Stimulated activated CD8-positive, alpha-beta memory T cell treated with anti-CD3 and anti-CD28 coated beads, Interleukin-4, amount 100 ng/mL, for 48 hours (primary cell): ENCODE data around the gene DYNLRB1.

Source experiments
- DNase-seq: peaks from one replicate; pipeline ENCODE4 v3.0.0-alpha.2; 2020

DYNLRB1 gene

DNA sequence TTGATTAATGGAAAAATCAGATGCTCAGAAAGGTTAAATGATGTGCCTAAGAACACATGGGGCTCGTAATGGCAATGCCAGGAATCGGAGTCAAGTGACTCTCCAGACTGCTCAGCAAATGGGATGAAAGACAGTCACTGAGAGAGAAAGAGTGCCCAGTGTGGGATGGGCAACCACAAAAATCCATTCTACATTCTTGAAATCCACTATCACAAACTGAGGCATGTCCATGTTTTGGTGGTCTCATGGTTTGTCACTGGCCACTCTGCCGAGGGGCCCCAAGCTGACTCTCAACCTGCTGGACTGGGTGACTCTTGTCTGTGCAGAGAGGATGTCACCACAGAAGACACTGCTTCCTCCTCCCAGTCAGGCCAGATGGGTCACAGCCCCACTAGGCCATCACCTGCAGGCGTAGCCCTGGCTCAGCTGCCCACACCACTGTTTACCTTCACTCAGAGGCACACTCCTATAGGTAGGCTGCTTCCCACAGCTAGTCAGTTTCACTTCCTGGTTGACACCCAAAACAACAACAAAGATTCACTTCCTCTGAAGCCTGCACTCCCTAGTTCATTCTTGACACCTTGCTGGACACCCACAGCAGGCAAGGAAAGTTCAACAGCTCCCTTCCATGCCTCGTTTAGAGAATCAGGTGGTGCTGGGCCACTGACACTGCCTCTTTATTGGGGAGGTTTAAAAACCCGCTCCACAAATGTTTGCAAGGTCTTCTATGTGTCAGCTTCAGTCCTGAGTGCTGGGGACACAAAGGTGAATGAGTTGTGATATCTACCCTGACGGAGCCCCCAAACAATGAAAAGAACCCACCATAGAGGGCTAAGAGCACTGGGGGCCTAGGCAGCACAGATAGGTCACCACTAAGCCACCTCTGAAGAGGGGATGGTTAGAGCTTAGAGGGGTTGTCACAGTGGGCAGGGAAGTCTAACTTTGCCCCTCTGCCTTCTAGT is 64.0 kb downstream of the DYNLRB1 start:
- DNase-seq = no peak

DNA sequence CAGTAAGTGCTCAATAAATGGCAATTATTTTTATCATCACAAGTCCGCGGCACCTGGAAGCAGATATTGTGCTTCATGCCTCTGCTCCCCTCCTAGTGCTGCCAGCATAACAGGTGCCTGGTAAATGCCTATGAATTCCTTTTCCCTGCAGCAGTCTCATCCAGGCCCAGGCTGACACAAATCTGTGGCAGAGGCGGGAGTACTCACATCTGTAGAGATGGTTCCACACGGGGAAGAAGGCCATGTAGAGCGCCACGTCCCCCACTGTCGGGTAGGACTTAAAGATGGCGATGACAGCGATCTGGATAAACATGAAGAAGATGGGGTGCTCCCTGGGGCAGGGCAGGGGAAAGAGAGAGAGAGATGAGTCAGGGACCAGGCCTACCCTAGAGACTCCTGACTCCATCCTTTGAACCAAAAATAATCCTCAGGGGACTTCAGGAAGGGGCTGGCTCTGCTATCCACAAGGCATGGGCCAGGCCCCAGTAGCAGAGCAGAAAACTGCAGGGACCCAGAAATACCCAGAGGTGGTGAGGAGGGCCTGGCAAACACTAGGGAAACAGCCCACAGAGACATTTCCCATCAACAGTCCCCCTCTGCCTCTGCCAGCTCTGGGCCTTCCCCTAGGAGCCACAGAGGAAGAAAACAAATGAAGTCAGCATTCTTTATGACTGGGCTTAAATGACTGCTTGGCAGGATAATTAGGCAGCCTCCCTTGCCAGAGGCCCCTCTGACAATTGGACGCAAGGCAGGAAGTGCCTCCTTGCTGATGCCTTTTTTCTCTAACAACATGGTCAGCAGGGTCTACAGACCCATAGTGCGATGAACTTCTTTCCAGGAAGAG is 65.3 kb downstream of the DYNLRB1 start:
- DNase-seq = peak; percentile 40

DNA sequence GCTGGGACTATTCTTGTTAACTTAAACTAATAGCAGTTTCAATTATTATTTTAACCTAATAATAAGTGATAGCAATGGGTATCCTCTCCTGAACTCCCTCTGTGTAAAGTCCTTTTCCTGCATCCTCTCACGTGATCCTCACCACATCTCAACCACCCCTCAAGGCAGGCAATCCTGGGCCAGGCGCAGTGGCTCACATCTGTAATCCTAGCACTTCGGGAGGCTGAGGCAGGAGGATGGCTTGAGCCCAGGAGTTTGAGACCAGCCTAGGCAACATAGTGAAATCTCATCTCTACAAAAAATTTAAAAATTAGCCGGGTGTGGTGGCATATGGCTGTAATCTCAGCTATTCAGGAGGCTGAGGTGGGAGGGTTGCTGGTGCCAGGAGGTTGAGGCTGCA is 66.0 kb downstream of the DYNLRB1 start:
- no peak for DNase-seq

DNA sequence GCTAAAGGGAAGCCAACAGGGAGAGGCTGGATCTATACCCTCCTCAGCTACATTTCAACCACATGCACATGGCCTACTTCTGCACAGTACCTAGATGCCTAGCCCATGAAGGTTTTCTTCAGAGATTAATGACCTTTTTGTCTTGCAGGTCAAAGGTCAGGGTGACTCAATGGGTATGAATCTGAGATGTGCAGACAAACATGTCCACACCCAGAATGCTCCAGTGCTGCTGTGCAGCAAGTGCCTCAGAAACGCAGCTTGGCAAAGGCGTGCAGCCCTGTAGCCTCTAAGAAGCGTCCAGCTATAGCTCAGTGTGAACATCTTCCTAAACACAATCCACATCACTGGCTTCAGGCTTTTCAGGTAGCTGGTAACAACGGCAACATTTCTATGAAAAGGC is 66.7 kb downstream of the DYNLRB1 start:
- DNase-seq = no peak

DNA sequence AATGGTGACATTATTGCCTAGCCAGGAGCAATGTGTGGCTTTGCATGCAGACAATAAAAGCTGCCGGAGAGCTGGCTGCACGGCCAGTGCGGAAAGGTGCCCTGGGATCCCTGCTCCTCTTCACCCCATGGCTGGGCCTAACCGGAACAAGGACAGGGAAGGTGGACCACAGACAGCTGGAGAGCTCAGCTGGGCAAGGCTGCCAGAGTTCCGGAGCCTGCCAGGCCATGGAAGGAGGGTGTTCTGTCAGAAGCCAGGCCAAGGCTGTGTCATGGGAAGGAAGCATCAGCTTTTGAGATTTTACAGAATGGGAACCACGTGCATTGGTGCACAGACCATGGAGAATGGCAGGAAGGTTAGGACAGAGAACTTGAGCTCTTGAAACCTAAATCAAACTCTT is 67.3 kb downstream of the DYNLRB1 start:
- DNase-seq = no peak

DNA sequence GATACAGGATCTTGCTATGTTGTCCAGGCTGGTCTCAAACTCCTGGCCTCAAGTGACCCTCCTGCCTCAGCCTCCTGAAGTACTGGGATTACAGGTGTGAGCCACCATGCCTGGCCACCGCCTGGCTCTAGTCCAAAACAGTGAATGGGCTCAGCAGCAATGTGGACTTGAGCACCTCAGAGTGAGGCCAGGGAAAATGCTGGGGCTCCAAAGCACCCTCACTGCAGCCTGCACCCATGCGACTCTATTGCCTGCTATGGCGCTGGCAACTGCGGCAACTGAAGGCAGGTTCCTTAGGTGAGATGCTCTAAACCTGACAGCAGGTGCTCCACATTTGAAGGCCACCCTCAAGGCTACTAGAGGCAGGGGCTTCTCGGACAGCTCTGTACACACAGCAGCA is 68.8 kb downstream of the DYNLRB1 start:
- DNase-seq = no peak

DNA sequence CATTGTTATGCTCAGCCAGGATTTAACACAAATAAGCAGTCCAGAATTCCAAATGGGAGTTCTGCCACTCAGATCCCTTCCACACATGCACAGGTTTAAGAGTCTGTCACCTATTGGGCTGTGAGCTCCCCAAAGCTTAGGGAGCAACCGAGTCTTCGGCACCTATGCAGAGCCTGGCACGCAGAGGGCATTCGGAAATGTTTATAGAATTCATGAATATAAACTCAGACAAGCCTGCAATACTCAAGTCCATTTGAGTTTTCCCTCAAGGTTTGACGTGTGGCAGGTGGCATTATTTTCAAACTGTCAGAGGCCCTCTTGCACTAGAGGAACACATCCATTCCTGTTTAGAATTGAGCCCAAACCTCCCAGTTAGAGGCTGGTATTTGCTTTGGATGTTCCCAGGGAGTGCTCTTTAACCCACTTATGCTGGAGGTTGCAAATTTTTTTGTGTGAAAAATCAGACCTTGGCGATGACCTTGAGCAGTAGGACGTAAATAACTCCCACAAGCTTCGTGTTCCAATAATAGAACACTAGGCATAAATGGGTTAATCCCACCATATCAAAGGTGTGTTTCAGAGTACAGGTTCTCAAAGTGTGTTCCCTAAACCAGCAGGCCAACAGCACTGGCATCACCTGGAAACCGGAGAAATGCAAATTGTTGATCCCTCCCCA is 70.4 kb downstream of the DYNLRB1 start:
- no peak for DNase-seq
